Sigmoid colon (tissue), 7 donors: ENCODE data around the gene ID1. TPM values are rescaled to one million over a fixed set of nuclear protein-coding genes. Genes with fewer than 3 reads are reported as not detected.
"Not testable (repeated sequence)": the region's sequence is repeated elsewhere in the genome, so short reads cannot be mapped to it uniquely, and the experiment has no call there.

Experiments
- DNase-seq: peaks from one replicate; pipeline ENCODE4 v3.0.0-alpha.2; 2019
- H3K27ac ChIP-seq, 4 donors: fragments of 200-600 bp; sonication (generic); one replicate each; pipeline ENCODE4 v1.5.1; 2016 to 2019; ENCODE audit warnings: mild to moderate bottlenecking in 1 of 4
- H3K27me3 ChIP-seq, 3 donors: fragments of 200-600 bp; sonication (generic); one replicate each; pipeline ENCODE4 v1.5.1; 2019; ENCODE audit warnings: mild to moderate bottlenecking in 1 of 3
- H3K36me3 ChIP-seq, 4 donors: fragments of 200-600 bp; sonication (generic); one replicate each; pipeline ENCODE4 v1.5.1; 2016 to 2019
- H3K4me1 ChIP-seq, 4 donors: fragments of 200-600 bp; sonication (generic); one replicate each; pipeline ENCODE4 v1.5.1; 2017 to 2019
- H3K4me3 ChIP-seq, 4 donors: fragments of 200-600 bp; sonication (generic); one replicate each; pipeline ENCODE4 v1.5.1; 2017 to 2019; ENCODE audit warnings: mild to moderate bottlenecking in 2 of 4, moderate library complexity in 1 of 4
- H3K9me3 ChIP-seq, 4 donors: fragments of 200-600 bp in 3 of 4; sonication (generic) in 3 of 4; one replicate each; pipeline versions ENCODE4 v1.5.1 to v1.6.1; 2013 to 2019
- EP300 ChIP-seq, 4 donors: sonication (generic); formaldehyde crosslinking; IDR thresholded peaks; one replicate each; pipeline ENCODE4 v1.6.1; 2017; ENCODE audit warnings: antibody characterized with exemption in 4 of 4
- POLR2A ChIP-seq, 2 donors: fragments of 450-650 bp; IDR thresholded peaks; one replicate each; pipeline ENCODE4 v1.6.1; 2016; ENCODE audit warnings: antibody characterized with exemption in 2 of 2, mild to moderate bottlenecking in 2 of 2, moderate library complexity in 2 of 2
- POLR2AphosphoS5 ChIP-seq, 4 donors: sonication (generic); formaldehyde crosslinking; IDR thresholded peaks; one replicate each; pipeline ENCODE4 v1.6.1; 2017; ENCODE audit warnings: antibody characterized with exemption in 4 of 4
- WGBS, 2 donors: extraction: QIAGEN DNeasy Blood & Tissue Kit; methylation state at CpG; one replicate each; pipeline ENCODE4 v1.1.7; 2013; 5-methylcytosine and 5-hydroxymethylcytosine counted together
- intact Hi-C: fragments of 100-400 bp; cut with DNase I; formaldehyde crosslinking; loops from one replicate; pipeline ENCODE4 v1.15.1; 2023
- polyA plus RNA-seq, 3 donors: library from polyadenylated mRNA; stranded (reverse); fragments of 200-250 nt; gene quantifications; one replicate each; pipeline ENCODE4 v1.2.3, GENCODE V29; 2013
- total RNA-seq, 4 donors: library from RNA; depleted of rRNA; stranded (reverse); fragments of >200 nt; gene quantifications; one replicate each; pipeline ENCODE4 v1.1.0, GENCODE V29; 2016
- TF ChIP-seq, protein P1 (sequence below), 4 experiments: fragments of 450-650 bp in 3 of 4; fragments of 200-600 bp in 1 of 4; IDR thresholded peaks; one replicate each; pipeline ENCODE4 v1.5.1; 2016 to 2019; ENCODE audit warnings: antibody characterized with exemption in 4 of 4, mild to moderate bottlenecking in 3 of 4, moderate library complexity in 2 of 4
- donor health status: healthy with polysubstance abuse.
- donor health status: Bipolar disorder and iron deficiency.
- donor health status: healthy.

ID1 gene
- total and polyA plus RNA-seq, 7 donors, result 111 to 368 (median 230) TPM

DNA sequence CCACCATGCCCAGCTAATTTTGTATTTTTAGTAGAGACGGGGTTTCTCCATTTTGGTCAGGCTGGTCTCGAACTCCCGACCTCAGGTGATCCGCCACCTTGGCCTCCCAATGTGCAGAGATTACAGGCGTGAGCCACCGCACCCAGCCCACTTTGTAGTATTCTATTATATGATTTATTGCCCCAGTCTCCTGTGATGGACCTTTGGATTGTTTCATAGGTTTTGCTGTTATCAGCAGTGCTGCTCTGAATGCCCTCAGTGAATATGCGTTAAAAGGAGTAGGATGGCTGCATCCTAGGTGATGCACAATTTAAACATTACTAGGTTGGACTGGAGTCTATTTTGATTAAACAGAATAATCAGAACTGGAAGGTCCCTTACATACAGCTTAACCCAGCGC is 10.3 kb downstream of the ID1 start:
- no peaks in the 10 kb centered on the region for H3K36me3 ChIP-seq
- 60 to 85% methylated on average over 8 of the region's 8 CpGs for WGBS, 2 donors
- H3K27me3 ChIP-seq, result no peaks in the 10 kb centered on the region
- TF ChIP-seq EP300 (IDR thresholded peaks at IDR 0.05) (no peak), POLR2AphosphoS5 (IDR thresholded peaks at IDR 0.05) (no peak), POLR2A (IDR thresholded peaks at IDR 0.05) (no peak)
- TF ChIP-seq, protein P1, sequence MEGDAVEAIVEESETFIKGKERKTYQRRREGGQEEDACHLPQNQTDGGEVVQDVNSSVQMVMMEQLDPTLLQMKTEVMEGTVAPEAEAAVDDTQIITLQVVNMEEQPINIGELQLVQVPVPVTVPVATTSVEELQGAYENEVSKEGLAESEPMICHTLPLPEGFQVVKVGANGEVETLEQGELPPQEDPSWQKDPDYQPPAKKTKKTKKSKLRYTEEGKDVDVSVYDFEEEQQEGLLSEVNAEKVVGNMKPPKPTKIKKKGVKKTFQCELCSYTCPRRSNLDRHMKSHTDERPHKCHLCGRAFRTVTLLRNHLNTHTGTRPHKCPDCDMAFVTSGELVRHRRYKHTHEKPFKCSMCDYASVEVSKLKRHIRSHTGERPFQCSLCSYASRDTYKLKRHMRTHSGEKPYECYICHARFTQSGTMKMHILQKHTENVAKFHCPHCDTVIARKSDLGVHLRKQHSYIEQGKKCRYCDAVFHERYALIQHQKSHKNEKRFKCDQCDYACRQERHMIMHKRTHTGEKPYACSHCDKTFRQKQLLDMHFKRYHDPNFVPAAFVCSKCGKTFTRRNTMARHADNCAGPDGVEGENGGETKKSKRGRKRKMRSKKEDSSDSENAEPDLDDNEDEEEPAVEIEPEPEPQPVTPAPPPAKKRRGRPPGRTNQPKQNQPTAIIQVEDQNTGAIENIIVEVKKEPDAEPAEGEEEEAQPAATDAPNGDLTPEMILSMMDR (IDR thresholded peaks at IDR 0.05), result no peak
- H3K4me1 ChIP-seq, result peaks cover 0 to 4% (median 2%) of the 10 kb centered on the region in 4 donors
- H3K4me3 ChIP-seq, result no peak overlapping the region
- H3K27ac ChIP-seq, result no peak overlapping the region
- H3K9me3 ChIP-seq, result no peaks in the 10 kb centered on the region
- DNase-seq, result no peak
- intact Hi-C loops, result no loop called here

DNA sequence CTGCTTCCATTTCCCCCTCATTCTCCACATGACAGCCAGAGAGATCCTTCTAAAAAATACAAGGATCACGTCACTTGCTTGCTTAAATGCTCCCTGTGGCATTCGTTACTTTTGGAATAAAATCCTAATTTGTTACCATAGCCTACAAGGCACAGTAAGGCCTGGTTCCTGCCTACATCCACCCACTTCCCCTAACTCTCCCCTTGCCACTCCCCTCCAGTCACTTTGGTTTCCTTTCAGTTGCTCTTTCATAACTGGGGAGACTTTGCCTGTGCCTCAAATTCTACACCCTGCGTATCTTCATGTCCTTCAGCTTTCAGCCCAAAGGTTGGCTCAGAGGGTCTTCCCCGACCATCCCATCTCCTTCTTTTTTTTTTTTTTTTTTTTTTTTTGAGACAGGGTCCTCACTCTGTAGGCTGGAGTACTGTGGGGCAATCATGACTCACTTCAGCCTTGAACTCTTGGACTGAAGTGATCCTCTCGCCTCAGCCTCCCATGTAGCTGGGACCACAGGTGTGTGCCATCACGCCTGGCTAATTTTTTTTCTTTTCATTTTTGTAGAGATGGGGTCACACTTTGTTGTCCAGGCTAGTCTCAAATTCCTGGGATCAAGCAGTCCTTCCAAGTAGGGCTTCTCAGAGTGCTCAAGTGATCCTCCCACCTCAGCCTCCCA is 12.5 kb downstream of the ID1 start:
- Histone ChIP-seq H3K36me3 (no peaks in the 10 kb centered on the region), H3K4me3 (no peak overlapping the region), H3K9me3 (no peaks in the 10 kb centered on the region), H3K4me1 (peaks cover 0 to 2% (median under 1%) of the 10 kb centered on the region in 4 donors), H3K27me3 (no peaks in the 10 kb centered on the region), H3K27ac (no peak overlapping the region)
- intact Hi-C loops, result no loop called here
- no peak for DNase-seq
- no peak for TF ChIP-seq POLR2A (IDR thresholded peaks at IDR 0.05)
- no peak for TF ChIP-seq EP300 (IDR thresholded peaks at IDR 0.05)
- TF ChIP-seq, protein P1 (IDR thresholded peaks at IDR 0.05), result no peak
- no peak for TF ChIP-seq POLR2AphosphoS5 (IDR thresholded peaks at IDR 0.05)
- WGBS, 2 donors, result 66 to 84% methylated on average over 6 of the region's 6 CpGs

DNA sequence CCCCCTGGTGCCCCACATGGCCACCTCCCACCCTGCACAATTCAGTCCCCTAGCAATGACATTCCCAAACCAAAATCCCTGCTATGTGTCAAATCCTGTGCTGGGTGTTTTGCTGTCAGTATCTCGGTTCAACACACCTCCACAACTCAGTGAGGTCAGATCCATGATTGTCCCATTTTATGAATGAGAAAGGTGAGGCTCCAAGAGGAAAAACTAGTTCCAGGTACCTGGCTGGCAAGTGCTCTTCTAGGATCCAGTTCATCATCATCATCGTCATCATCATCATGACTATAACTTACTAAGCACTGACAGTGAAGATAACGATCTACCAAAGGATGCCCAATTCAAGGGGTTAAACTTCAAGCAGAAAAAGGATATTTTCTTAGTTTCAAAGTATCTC is 15.2 kb downstream of the ID1 start:
- no peaks in the 10 kb centered on the region for H3K4me1 ChIP-seq
- intact Hi-C loops, result no loop called here
- 87 to 89% methylated on average over 3 of the region's 3 CpGs for WGBS, 2 donors

DNA sequence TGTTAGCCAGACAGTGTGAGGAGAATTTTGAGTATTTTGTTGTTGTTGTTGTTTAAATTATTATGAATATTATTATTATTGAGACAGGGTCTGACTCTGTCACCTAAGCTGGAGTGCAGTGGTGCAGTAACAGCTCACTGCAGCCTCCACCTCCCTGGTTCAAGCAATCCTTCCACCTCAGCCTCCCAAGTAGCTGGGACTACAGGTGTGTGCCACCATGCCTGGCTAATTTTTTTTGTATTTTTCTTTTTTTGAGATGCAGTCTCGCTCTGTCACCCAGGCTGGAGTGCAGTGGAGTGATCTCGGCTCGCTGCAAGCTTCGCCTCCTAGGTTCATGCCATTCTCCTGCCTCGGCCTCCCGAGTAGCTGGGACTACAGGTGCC is 18.0 kb downstream of the ID1 start:
- H3K4me3 ChIP-seq, H3K4me1 ChIP-seq, H3K9me3 ChIP-seq, intact Hi-C loops, H3K27me3 ChIP-seq, DNase-seq, H3K36me3 ChIP-seq: not testable (repeated sequence)
- peak overlapping the region in 1 of 4 donors; percentile 17 for H3K27ac ChIP-seq
- 94 to 97% methylated on average over 6 of the region's 6 CpGs for WGBS, 2 donors

More for the DNA sequence above, 15.2 kb downstream of the ID1 start:
- TF ChIP-seq, protein P1 (IDR thresholded peaks at IDR 0.05), result no peak
- TF ChIP-seq EP300 (IDR thresholded peaks at IDR 0.05) (no peak), POLR2A (IDR thresholded peaks at IDR 0.05) (no peak), POLR2AphosphoS5 (IDR thresholded peaks at IDR 0.05) (no peak)
- Histone ChIP-seq H3K9me3 (no peaks in the 10 kb centered on the region), H3K36me3 (no peaks in the 10 kb centered on the region), H3K27me3 (no peaks in the 10 kb centered on the region), H3K4me3 (no peak overlapping the region), H3K27ac (no peak overlapping the region)
- no peak for DNase-seq

DNA sequence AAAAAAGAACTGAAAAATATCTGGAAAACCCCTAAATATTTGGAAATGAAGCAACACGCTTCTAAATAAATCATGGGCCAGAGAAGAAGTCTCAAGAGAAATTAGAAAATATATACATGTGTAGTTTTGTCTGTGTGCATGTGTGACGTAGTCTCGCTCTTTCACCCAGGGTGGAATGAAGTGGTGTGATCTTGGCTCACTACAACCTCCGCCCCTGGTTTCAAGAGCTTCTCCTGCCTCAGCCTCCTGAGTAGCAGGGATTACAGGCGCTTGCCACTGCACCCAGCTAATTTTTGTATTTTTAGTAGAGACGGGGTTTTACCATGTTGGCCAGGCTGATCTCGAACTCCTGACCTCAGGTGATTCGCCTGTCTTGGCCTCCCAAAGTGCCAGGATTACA is 21.4 kb downstream of the ID1 start:
- H3K4me1 ChIP-seq, H3K36me3 ChIP-seq, H3K27ac ChIP-seq, H3K9me3 ChIP-seq, H3K27me3 ChIP-seq, DNase-seq, H3K4me3 ChIP-seq, intact Hi-C loops: not testable (repeated sequence)
- WGBS, 2 donors, result 88 to 91% methylated on average over 8 of the region's 8 CpGs

DNA sequence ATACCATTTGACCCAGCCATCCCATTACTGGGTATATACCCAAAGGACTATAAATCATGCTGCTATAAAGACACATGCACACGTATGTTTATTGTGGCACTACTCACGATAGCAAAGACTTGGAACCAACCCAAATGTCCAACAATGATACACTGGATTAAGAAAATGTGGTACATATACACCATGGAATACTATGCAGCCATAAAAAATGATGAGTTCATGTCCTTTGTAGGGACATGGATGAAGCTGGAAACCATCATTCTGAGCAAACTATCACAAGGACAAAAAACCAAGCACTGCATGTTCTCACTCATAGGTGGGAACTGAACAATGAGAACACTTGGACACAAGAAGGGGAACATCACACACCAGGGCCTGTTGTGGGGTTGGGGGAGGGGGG is 23.0 kb downstream of the ID1 start:
- H3K4me3 ChIP-seq, H3K4me1 ChIP-seq, H3K9me3 ChIP-seq, H3K36me3 ChIP-seq, H3K27ac ChIP-seq, H3K27me3 ChIP-seq, intact Hi-C loops, DNase-seq: not testable (repeated sequence)
- WGBS, 2 donors, result 39 to 67% methylated on average over 2 of the region's 2 CpGs
